Measurements from ENCODE around the gene C1S. TPM values are rescaled to one million over a fixed set of nuclear protein-coding genes. Genes with fewer than 3 reads are reported as not detected.

Gene C1S
- total and polyA plus RNA-seq, 2 of the 4 experiments (the other 2 are of a cell fraction), result 49.6 to 85.4 TPM

DNA sequence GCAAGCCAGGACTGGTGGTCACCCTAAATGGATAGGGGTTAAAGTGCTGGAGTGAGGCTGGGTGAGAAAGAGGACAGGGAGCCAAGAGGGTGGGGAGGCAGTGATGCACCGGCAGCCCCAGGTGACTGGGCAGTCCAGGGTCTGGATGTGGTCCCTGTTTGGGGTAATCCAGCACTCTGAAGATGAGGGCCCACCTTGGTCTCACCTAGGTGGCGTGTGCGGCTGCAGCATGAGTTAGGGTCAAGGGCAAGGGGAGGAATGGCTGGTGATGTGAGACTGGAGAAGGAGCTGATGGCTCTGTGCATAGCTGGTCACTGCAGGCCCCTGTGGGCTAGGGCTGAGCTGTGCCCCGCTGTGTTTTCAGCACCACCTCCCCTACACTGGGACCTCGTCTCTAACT is 50.1 kb downstream of the C1S start:
- H3K4me1 ChIP-seq (ENCODE audit: control insufficient read depth, insufficient read depth, low read length), result peaks cover 5% of the 10 kb centered on the region; the same call in 1 of the 2 replicates
- WGBS, 2 experiments (ENCODE audit: extremely low coverage in 2 of 2, insufficient read length in 1 of 2), result 100% methylated on average over 1 of the region's 5 CpGs; no CpG with 5 or more reads in 1 of the 2 experiments
- H3K4ac ChIP-seq (ENCODE audit: low read depth, low read length), result no peak overlapping the region
- H4K91ac ChIP-seq (ENCODE audit: insufficient read depth, low read depth, low read length), result no peak overlapping the region
- H2BK5ac ChIP-seq (ENCODE audit: low read depth, low read length, poor library complexity, severe bottlenecking), result no peak overlapping the region
- dilution Hi-C loops (cut with HindIII; ENCODE audit: low sequenced_read_pairs, unreplicated experiment) (no loop called here), intact Hi-C loops (cut with micrococcal nuclease) (loop anchor here (5.0 kb wide), 1 partner anchor 238 kb away; the partner anchor contains the start of gene SPSB2), in situ Hi-C loops (cut with MboI; ENCODE audit: low sequenced_read_pairs) (loop anchor here (5.0 to 10.0 kb wide), 2 partner anchors 48 to 166 kb away; partner anchors contain the start of genes C12orf57, C1S and RNU7-1)
- H2AK5ac ChIP-seq (ENCODE audit: low read depth, low read length), result peak overlapping the region; percentile 50
- no peak for DNase-seq
- H3K9me3 ChIP-seq (ENCODE audit: control insufficient read depth, insufficient read depth, low read length), result no peaks in the 10 kb centered on the region
- no peak overlapping the region for H3K9ac ChIP-seq (ENCODE audit: low read depth, low read length)
- no peaks in the 10 kb centered on the region for H3K9me1 ChIP-seq (ENCODE audit: insufficient read depth, low read length)
- peaks cover 24 to 49% of the 10 kb centered on the region in 2 experiments; a peak in 3 of 4 replicates for H3K79me1 ChIP-seq (ENCODE audit: low read depth in 1 of 2, low read length in 2 of 2)
- no peak overlapping the region for H2BK120ac ChIP-seq (ENCODE audit: low read depth, low read length)
- H3K18ac ChIP-seq (ENCODE audit: low read depth, low read length), result no peak overlapping the region
- H4K20me1 ChIP-seq (ENCODE audit: insufficient read depth, low read length), result no peaks in the 10 kb centered on the region
- H4K8ac ChIP-seq (ENCODE audit: low read depth in 2 of 2, low read length in 2 of 2), result no peak overlapping the region
- TF ChIP-seq BHLHE40 (IDR thresholded peaks at IDR 0.05; ENCODE audit: low read depth, low read length), result no peak
- TF ChIP-seq CHD1 (IDR thresholded peaks at IDR 0.05; ENCODE audit: low read depth, low read length), result no peak
- TF ChIP-seq MXI1 (IDR thresholded peaks at IDR 0.05; ENCODE audit: borderline replicate concordance, low read depth, low read length), result no peak
- TF ChIP-seq, protein P1, sequence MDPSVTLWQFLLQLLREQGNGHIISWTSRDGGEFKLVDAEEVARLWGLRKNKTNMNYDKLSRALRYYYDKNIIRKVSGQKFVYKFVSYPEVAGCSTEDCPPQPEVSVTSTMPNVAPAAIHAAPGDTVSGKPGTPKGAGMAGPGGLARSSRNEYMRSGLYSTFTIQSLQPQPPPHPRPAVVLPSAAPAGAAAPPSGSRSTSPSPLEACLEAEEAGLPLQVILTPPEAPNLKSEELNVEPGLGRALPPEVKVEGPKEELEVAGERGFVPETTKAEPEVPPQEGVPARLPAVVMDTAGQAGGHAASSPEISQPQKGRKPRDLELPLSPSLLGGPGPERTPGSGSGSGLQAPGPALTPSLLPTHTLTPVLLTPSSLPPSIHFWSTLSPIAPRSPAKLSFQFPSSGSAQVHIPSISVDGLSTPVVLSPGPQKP (IDR thresholded peaks at IDR 0.05; ENCODE audit: borderline replicate concordance, low read depth, low read length), result no peak
- peaks cover 14% of the 10 kb centered on the region for H3K36me3 ChIP-seq (ENCODE audit: control insufficient read depth, insufficient read depth, low read length)
- H2AK9ac ChIP-seq (replicated peaks; ENCODE audit: low read depth, low read length, poor library complexity), result peak overlapping the region; percentile 33
- H3K23ac ChIP-seq (ENCODE audit: low read depth, low read length), result no peak overlapping the region
- H2AFZ ChIP-seq (replicated peaks; ENCODE audit: low read length, poor library complexity), result no peak overlapping the region
- H2BK20ac ChIP-seq (ENCODE audit: low read depth, low read length), result no peak overlapping the region
- H3K4me2 ChIP-seq (ENCODE audit: low read depth, low read length), result no peak overlapping the region
- POLR2A ChIA-PET (ENCODE audit: unreplicated experiment), result interaction anchor here (0.6 kb wide), 1 partner anchor 50 kb away, joined by 3 read pairs; the partner anchor contains the start of gene C1S
- no peak overlapping the region for H3K27ac ChIP-seq (ENCODE audit: insufficient read depth, low read length)
- H4K5ac ChIP-seq (ENCODE audit: low read depth, low read length), result no peak overlapping the region
- CTCF ChIA-PET, result interaction anchor here (1.0 kb wide), 1 partner anchor 50 kb away, joined by 3 read pairs; the partner anchor contains the start of gene C1S
- no peaks in the 10 kb centered on the region for H3K27me3 ChIP-seq (ENCODE audit: control insufficient read depth, insufficient read depth, low read length)
- no peak overlapping the region for H3K14ac ChIP-seq (replicated peaks; ENCODE audit: low read depth, low read length)
- H3K4me3 ChIP-seq (ENCODE audit: insufficient read depth, low read depth, low read length), result no peak overlapping the region
- ATAC-seq (ENCODE audit: low read depth), result no peak
- no TSS peak for BruUV-seq (replicated peaks)
- no peak overlapping the region for H3K56ac ChIP-seq (ENCODE audit: extremely low read depth, insufficient read depth, low read length)
- H2BK15ac ChIP-seq (ENCODE audit: low read depth, low read length), result no peak overlapping the region

All from IMR-90 (cell line).